Peyer's patch (tissue), 4 donors: ENCODE data around the gene NDUFAF8.

Experiments
- POLR2A ChIP-seq, 2 donors: fragments of 450-650 bp; IDR thresholded peaks; one replicate each; pipeline ENCODE4 v1.5.1; 2017; ENCODE audit warnings: antibody characterized with exemption in 2 of 2, mild to moderate bottlenecking in 2 of 2, moderate library complexity in 2 of 2
- TF ChIP-seq, protein P1 (sequence below), 6 experiments: fragments of 450-650 bp in 4 of 6; fragments of 200-600 bp in 2 of 6; sonication (generic) in 1 of 6; IDR thresholded peaks; one replicate each; pipeline ENCODE4 v1.5.1; 2017 to 2019; ENCODE audit warnings: antibody characterized with exemption in 6 of 6, mild to moderate bottlenecking in 3 of 6, moderate library complexity in 1 of 6

DNA sequence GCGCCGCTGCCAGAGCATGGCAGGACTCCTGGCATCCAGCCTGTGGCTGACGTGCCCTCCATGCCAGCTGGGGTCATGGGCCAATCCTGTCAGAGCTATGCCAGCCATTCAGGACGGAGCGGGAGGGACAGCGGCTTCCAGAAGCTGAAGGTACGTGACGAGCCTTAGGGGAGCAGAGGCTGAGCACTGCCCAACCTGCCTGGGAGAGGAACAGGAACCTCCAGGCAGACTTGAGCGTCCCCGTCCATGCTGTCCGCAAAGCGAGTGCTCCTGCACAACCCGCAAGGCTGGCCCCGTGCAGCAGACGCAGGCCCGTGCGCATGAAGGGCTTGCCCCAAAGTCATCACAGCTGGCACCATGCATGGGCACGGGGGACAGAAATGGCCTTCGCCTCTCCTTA, 21.5 kb downstream of the NDUFAF8 start:
- TF ChIP-seq, protein P1, sequence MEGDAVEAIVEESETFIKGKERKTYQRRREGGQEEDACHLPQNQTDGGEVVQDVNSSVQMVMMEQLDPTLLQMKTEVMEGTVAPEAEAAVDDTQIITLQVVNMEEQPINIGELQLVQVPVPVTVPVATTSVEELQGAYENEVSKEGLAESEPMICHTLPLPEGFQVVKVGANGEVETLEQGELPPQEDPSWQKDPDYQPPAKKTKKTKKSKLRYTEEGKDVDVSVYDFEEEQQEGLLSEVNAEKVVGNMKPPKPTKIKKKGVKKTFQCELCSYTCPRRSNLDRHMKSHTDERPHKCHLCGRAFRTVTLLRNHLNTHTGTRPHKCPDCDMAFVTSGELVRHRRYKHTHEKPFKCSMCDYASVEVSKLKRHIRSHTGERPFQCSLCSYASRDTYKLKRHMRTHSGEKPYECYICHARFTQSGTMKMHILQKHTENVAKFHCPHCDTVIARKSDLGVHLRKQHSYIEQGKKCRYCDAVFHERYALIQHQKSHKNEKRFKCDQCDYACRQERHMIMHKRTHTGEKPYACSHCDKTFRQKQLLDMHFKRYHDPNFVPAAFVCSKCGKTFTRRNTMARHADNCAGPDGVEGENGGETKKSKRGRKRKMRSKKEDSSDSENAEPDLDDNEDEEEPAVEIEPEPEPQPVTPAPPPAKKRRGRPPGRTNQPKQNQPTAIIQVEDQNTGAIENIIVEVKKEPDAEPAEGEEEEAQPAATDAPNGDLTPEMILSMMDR (IDR thresholded peaks at IDR 0.05), result no peak
- TF ChIP-seq POLR2A (IDR thresholded peaks at IDR 0.05), result no peak
